ENCODE measurements around the gene NR1H2.

GRCh38 chr19:50392759-50393158, 16.5 kb downstream of the NR1H2 start:
- TF ChIP-seq CTCF (IDR thresholded peaks at IDR 0.05; ENCODE audit: low read depth, low read length) (no peak), EZH2phosphoT487 (IDR thresholded peaks at IDR 0.05; ENCODE audit: low read depth) (no peak)
